Endothelial cell of umbilical vein (primary cell): Measurements from ENCODE around the gene CCNA1. TPM values are rescaled to one million over a fixed set of nuclear protein-coding genes. Genes with fewer than 3 reads are reported as not detected.

ENCODE experiments used
- BruUV-seq: library from RNA; stranded (reverse); fragments of 400-500 nt; replicated peaks from 2 replicates; lab custom pipeline; 2021; lab: Mats Ljungman, UMichigan
- CTCF ChIA-PET: fragments of 300-600, 350-600 bp; sonication (Branson Sonifier 250); formaldehyde crosslinking; loops from one replicate; lab custom pipeline; 2021; ENCODE audit warnings: antibody characterized with exemption, inconsistent platforms; lab: Charles Lee
- POLR2A ChIA-PET: fragments of 300-600, 350-600 bp; sonication (Branson Sonifier 250); formaldehyde crosslinking; loops from one replicate; lab custom pipeline; 2021; ENCODE audit warnings: antibody characterized with exemption, inconsistent platforms; lab: Charles Lee
- DNase-seq: peaks from one replicate; pipeline ENCODE4 v3.0.0-alpha.2; 2011; ENCODE audit warnings: low read depth, low spot score
- FAIRE-seq: peaks from 2 replicates; lab custom pipeline; 2011; peaks lifted over from hg19 to GRCh38; lab: Jason Lieb, UNC
- H2AFZ ChIP-seq: 2 replicates; pipeline ENCODE4 v1.6.0; 2012; ENCODE audit warnings: low read depth, low read length, control low read depth, inconsistent platforms
- H3K27ac ChIP-seq: 2 replicates; pipeline ENCODE4 v1.5.1; 2011; ENCODE audit warnings: low read depth, mild to moderate bottlenecking, control low read depth, low read length, moderate library complexity; ENCODE audit not compliant: insufficient read depth
- H3K27me3 ChIP-seq, 2 experiments: 2 replicates each; pipeline versions ENCODE4 v1.6.0 to v1.6.1; 2011; ENCODE audit warnings: low read length in 2 of 2, mixed read lengths in 1 of 2; ENCODE audit not compliant: control insufficient read depth in 2 of 2, insufficient read depth in 2 of 2
- H3K36me3 ChIP-seq, 2 experiments: 2 replicates in 1 of 2; 3 replicates in 1 of 2; pipeline ENCODE4 v1.5.1; 2011; ENCODE audit warnings: low read length in 2 of 2, mild to moderate bottlenecking in 1 of 2, moderate library complexity in 1 of 2; ENCODE audit not compliant: control insufficient read depth in 2 of 2, insufficient read depth in 2 of 2; ENCODE audit errors: extremely low read depth in 1 of 2
- H3K4me1 ChIP-seq: 3 replicates; pipeline ENCODE4 v1.5.1; 2011; ENCODE audit warnings: mild to moderate bottlenecking, low read length; ENCODE audit not compliant: control insufficient read depth, insufficient read depth; ENCODE audit errors: extremely low read depth
- H3K4me2 ChIP-seq: 2 replicates; pipeline ENCODE4 v1.6.1; 2011; ENCODE audit warnings: low read length, control low read depth, mixed read lengths; ENCODE audit not compliant: insufficient read depth
- H3K4me3 ChIP-seq, 3 experiments: fragments of 200-600 bp in 1 of 3; sonication (generic), shearing (Covaris generic) in 1 of 3; replicated peaks in 1 of 3; 2 replicates each; pipeline ENCODE4 v1.5.1; 2011 to 2016; ENCODE audit warnings: control low read depth in 3 of 3, low read length in 3 of 3, mild to moderate bottlenecking in 2 of 3, inconsistent platforms in 1 of 3, low read depth in 1 of 3, moderate library complexity in 1 of 3; ENCODE audit not compliant: insufficient read depth in 1 of 3
- H3K79me2 ChIP-seq: 2 replicates; pipeline ENCODE4 v1.6.0; 2012; ENCODE audit warnings: low read length, inconsistent platforms; ENCODE audit not compliant: control insufficient read depth, insufficient read depth
- H3K9ac ChIP-seq: replicated peaks from 2 replicates; pipeline ENCODE3; 2011; ENCODE audit warnings: low read length, control low read depth; ENCODE audit not compliant: insufficient read depth; ENCODE audit errors: extremely low read depth
- H3K9me1 ChIP-seq: replicated peaks from 3 replicates; pipeline ENCODE4 v1.6.0; 2011; ENCODE audit warnings: mild to moderate bottlenecking, low read length; ENCODE audit not compliant: control insufficient read depth, insufficient read depth; ENCODE audit errors: extremely low read depth
- H3K9me3 ChIP-seq: replicated peaks from 2 replicates; pipeline ENCODE4 v1.5.1; 2012; ENCODE audit warnings: low read length, inconsistent platforms; ENCODE audit not compliant: control insufficient read depth, insufficient read depth
- H4K20me1 ChIP-seq: replicated peaks from 2 replicates; pipeline ENCODE3; 2011; ENCODE audit warnings: mild to moderate bottlenecking, low read length; ENCODE audit not compliant: control insufficient read depth, insufficient read depth; ENCODE audit errors: extremely low read depth
- CTCF ChIP-seq, 2 donors: IDR thresholded peaks; 1 replicate in 1 of 2; 2 replicates in 1 of 2; pipeline ENCODE4 v1.5.1; 2011; ENCODE audit warnings: low read length in 2 of 2, mild to moderate bottlenecking in 2 of 2, moderate library complexity in 2 of 2, control low read depth in 1 of 2, inconsistent platforms in 1 of 2, low read depth in 1 of 2; ENCODE audit not compliant: insufficient read depth in 1 of 2; ENCODE audit errors: extremely low read depth in 1 of 2
- EZH2 ChIP-seq: IDR thresholded peaks from 2 replicates; pipeline ENCODE4 v1.6.1; 2012; ENCODE audit warnings: borderline replicate concordance, low read depth, mild to moderate bottlenecking, moderate library complexity, low read length, inconsistent platforms; ENCODE audit not compliant: severe bottlenecking
- FOS ChIP-seq: IDR thresholded peaks from 2 replicates; pipeline ENCODE4 v1.6.1; 2011; ENCODE audit warnings: mild to moderate bottlenecking, low read length, moderate library complexity, borderline replicate concordance; ENCODE audit not compliant: insufficient read depth
- GATA2 ChIP-seq: IDR thresholded peaks from 2 replicates; pipeline ENCODE4 v1.7.0; 2011; ENCODE audit warnings: low read depth, mild to moderate bottlenecking, moderate library complexity, mixed read lengths, low read length; ENCODE audit not compliant: insufficient read length, insufficient read depth
- JUN ChIP-seq: IDR thresholded peaks from 2 replicates; pipeline ENCODE4 v1.6.1; 2011; ENCODE audit warnings: borderline replicate concordance, low read depth; ENCODE audit not compliant: insufficient read length, insufficient read depth
- dilution Hi-C: fragments of 300-500 bp; cut with MboI; formaldehyde crosslinking; loops from one replicate; pipeline ENCODE4 v1.15.0; 2019; ENCODE audit warnings: low sequenced_read_pairs; ENCODE audit not compliant: extremely low pct_ligation_motif_present
- intact Hi-C: fragments of 100-400 bp; cut with micrococcal nuclease; formaldehyde crosslinking; loops from one replicate; pipeline ENCODE4 v1.10.0; 2022
- polyA plus RNA-seq, 4 experiments: library from polyadenylated mRNA; depleted of rRNA in 3 of 4; stranded (reverse) in 3 of 4; unstranded in 1 of 4; fragments of >200 nt; gene quantifications; 2 replicates each; pipeline versions ENCODE4 v1.2.1 to v1.2.3, GENCODE V29; 2011 to 2012; ENCODE audit warnings: missing spikeins in 1 of 4
- total RNA-seq: library from RNA; stranded (reverse); gene quantifications from 2 replicates; pipeline ENCODE4 v1.2.3, GENCODE V29; 2021

CCNA1 gene
- total and polyA plus RNA-seq, 2 donors (not counting 3 experiments of a cell fraction or from before 2014, with no cell fraction given): 0.46 to 2.8 TPM

- H3K36me3 ChIP-seq: no peaks in the 10 kb centered on the region
- H3K9ac ChIP-seq: peak overlapping the region; percentile 72
- H2AFZ ChIP-seq: peak overlapping the region; percentile 86
- TSS peak; percentile 96 for BruUV-seq
- ChIA-PET POLR2A (interaction anchor here (0.6 kb wide), 1 partner anchor 13 kb away, joined by 3 read pairs; no protein-coding TSS in a partner anchor), CTCF (interaction anchor here (1.0 to 7.0 kb wide), 12 partner anchors 8 to 439 kb away, joined by 3 to 120 read pairs (median 4); partner anchors contain the start of genes CCNA1 and SPART)
- H3K4me2 ChIP-seq: peak overlapping the region; percentile 83
- H3K9me1 ChIP-seq: no peaks in the 10 kb centered on the region
- intact Hi-C loops (no loop called here), dilution Hi-C loops (no loop called here)
- FAIRE-seq (peak; percentile 70), DNase-seq (peak; percentile 80)
- peak; percentile 74 for TF ChIP-seq JUN
- TF ChIP-seq EZH2: no peak
- peak; percentile 69 for TF ChIP-seq GATA2
- TF ChIP-seq FOS: peak; percentile 71
- no peaks in the 10 kb centered on the region for H3K27me3 ChIP-seq
- peak overlapping the region; percentile 72 for H3K27ac ChIP-seq
- no peaks in the 10 kb centered on the region for H3K9me3 ChIP-seq
- no peaks in the 10 kb centered on the region for H3K79me2 ChIP-seq
- H3K4me3 ChIP-seq: peak overlapping the region; percentile 11 to 47 (median 23)
- no peaks in the 10 kb centered on the region for H4K20me1 ChIP-seq
- peaks cover 32% of the 10 kb centered on the region for H3K4me1 ChIP-seq
Measured at GRCh38 chr13:36418022-36418805, 14.1 kb upstream of the CCNA1 start.

GRCh38 chr13:36420437-36420891, 11.8 kb upstream of the CCNA1 start:
- BruUV-seq: no TSS peak
- H3K79me2 ChIP-seq: no peaks in the 10 kb centered on the region
- H3K4me3 ChIP-seq: no peak overlapping the region
- H3K27ac ChIP-seq: no peak overlapping the region
- no peak overlapping the region for H3K4me2 ChIP-seq
- dilution Hi-C loops: no loop called here
- no peaks in the 10 kb centered on the region for H3K9me3 ChIP-seq
- intact Hi-C loops: loop anchor here (1.0 to 10.0 kb wide), 7 partner anchors 33 to 648 kb away; partner anchors contain the start of genes RFXAP and SPART
- no peak overlapping the region for H2AFZ ChIP-seq
- H3K4me1 ChIP-seq: peaks cover 32% of the 10 kb centered on the region
- H3K27me3 ChIP-seq: no peaks in the 10 kb centered on the region
- TF ChIP-seq JUN (no peak), CTCF (IDR thresholded peaks at IDR 0.05; ENCODE audit: extremely low read depth in 1 of 2, insufficient read depth in 1 of 2, low read depth in 1 of 2, low read length in 2 of 2) (peak; percentile 86 to 91)
- CTCF ChIA-PET: interaction anchor here (0.9 to 7.0 kb wide), 10 partner anchors 9 to 560 kb away, joined by 3 to 120 read pairs (median 4); partner anchors contain the start of gene SPART
- FAIRE-seq (peak; percentile 75), DNase-seq (peak; percentile 84)
- H3K36me3 ChIP-seq: no peaks in the 10 kb centered on the region
- no peak overlapping the region for H3K9ac ChIP-seq
- H3K9me1 ChIP-seq: no peaks in the 10 kb centered on the region
- no peaks in the 10 kb centered on the region for H4K20me1 ChIP-seq
- POLR2A ChIA-PET: no interaction called here
